MCF 10A (cell line): Measurements from ENCODE around the gene CMTM7. TPM values are rescaled to one million over a fixed set of nuclear protein-coding genes. Genes with fewer than 3 reads are reported as not detected.

Experiments
- BruUV-seq: library from RNA; stranded (reverse); fragments of 400-500 nt; replicated peaks from 2 replicates; lab custom pipeline; 2021; lab: Mats Ljungman, UMichigan
- CTCF ChIA-PET: fragments of 300-600 bp; sonication (Branson Sonifier 250); formaldehyde crosslinking; extraction: SDS; loops from one replicate; lab custom pipeline; 2021; ENCODE audit warnings: antibody characterized with exemption, inconsistent platforms; lab: Yijun Ruan, JAX
- POLR2A ChIA-PET: fragments of 300-600, 350-650 bp; sonication (Branson Sonifier 250); formaldehyde crosslinking; extraction: SDS; loops from one replicate; lab custom pipeline; 2020; ENCODE audit warnings: antibody characterized with exemption, inconsistent platforms; lab: Yijun Ruan, JAX
- DNase-seq: peaks from one replicate; pipeline ENCODE4 v3.0.0-alpha.2; 2018; ENCODE audit not compliant: unreplicated experiment
- H3K27ac Mint-ChIP-seq: one replicate; pipeline ENCODE4 v1.8.0; 2022; ENCODE audit warnings: mild to moderate bottlenecking, low read depth, mixed read lengths; ENCODE audit not compliant: unreplicated experiment
- H3K27me3 Mint-ChIP-seq: one replicate; pipeline ENCODE4 v1.8.0; 2022; ENCODE audit warnings: mixed read lengths; ENCODE audit not compliant: insufficient read depth, unreplicated experiment
- H3K36me3 Mint-ChIP-seq: one replicate; pipeline ENCODE4 v1.8.0; 2022; ENCODE audit warnings: mild to moderate bottlenecking, moderate library complexity, mixed read lengths; ENCODE audit not compliant: insufficient read depth, unreplicated experiment
- H3K4me1 Mint-ChIP-seq: one replicate; pipeline ENCODE4 v1.8.0; 2022; ENCODE audit warnings: mixed read lengths; ENCODE audit not compliant: insufficient read depth, unreplicated experiment
- H3K4me3 Mint-ChIP-seq: one replicate; pipeline ENCODE4 v1.8.0; 2022; ENCODE audit warnings: mild to moderate bottlenecking, moderate library complexity, mixed read lengths; ENCODE audit not compliant: unreplicated experiment
- H3K9me3 Mint-ChIP-seq: one replicate; pipeline ENCODE4 v1.8.0; 2022; ENCODE audit warnings: mixed read lengths; ENCODE audit not compliant: unreplicated experiment
- CTCF ChIP-seq: fragments of 200-600 bp; IDR thresholded peaks from one replicate; pipeline ENCODE4 v1.8.0; 2022; ENCODE audit warnings: antibody characterized with exemption, mild to moderate bottlenecking; ENCODE audit not compliant: unreplicated experiment
- intact Hi-C: fragments of 100-400 bp; cut with micrococcal nuclease; formaldehyde crosslinking; loops from 2 replicates; pipeline ENCODE4 v1.14.1; 2022
- total RNA-seq: library from RNA; stranded (reverse); gene quantifications from 2 replicates; pipeline ENCODE4 v1.2.3, GENCODE V29; 2022

Gene CMTM7
- total RNA-seq, 1 experiment from 2014 or later: 14.3 TPM

- POLR2A ChIA-PET: interaction anchor here (1.1 kb wide), 1 partner anchor 126 kb away, joined by 3 read pairs; no protein-coding TSS in a partner anchor
- no peaks in the 10 kb centered on the region for H3K9me3 Mint-ChIP-seq
- no peaks in the 10 kb centered on the region for H3K27me3 Mint-ChIP-seq
- H3K27ac Mint-ChIP-seq: no peak overlapping the region
- H3K36me3 Mint-ChIP-seq: no peaks in the 10 kb centered on the region
- BruUV-seq: no TSS peak
- no peak overlapping the region for H3K4me3 Mint-ChIP-seq
- no peak for TF ChIP-seq CTCF
- intact Hi-C loops: no loop called here
- CTCF ChIA-PET: interaction anchor here (0.7 kb wide), 1 partner anchor 23 kb away, joined by 4 read pairs; no protein-coding TSS in a partner anchor
- DNase-seq: no peak
- H3K4me1 Mint-ChIP-seq: peaks cover 5% of the 10 kb centered on the region
Measured at GRCh38 chr3:32352563-32352962, 39.1 kb upstream of the CMTM7 start.

GRCh38 chr3:32353351-32353750, 38.3 kb upstream of the CMTM7 start:
- no peak overlapping the region for H3K4me3 Mint-ChIP-seq
- BruUV-seq: no TSS peak
- ChIA-PET POLR2A (interaction anchor here (1.1 kb wide), 1 partner anchor 127 kb away, joined by 3 read pairs; no protein-coding TSS in a partner anchor), CTCF (no interaction called here)
- TF ChIP-seq CTCF: no peak
- no peaks in the 10 kb centered on the region for H3K9me3 Mint-ChIP-seq
- H3K27ac Mint-ChIP-seq: no peak overlapping the region
- no peaks in the 10 kb centered on the region for H3K27me3 Mint-ChIP-seq
- intact Hi-C loops: no loop called here
- no peaks in the 10 kb centered on the region for H3K36me3 Mint-ChIP-seq
- DNase-seq: no peak
- H3K4me1 Mint-ChIP-seq: no peaks in the 10 kb centered on the region

GRCh38 chr3:32354362-32354778, 37.3 kb upstream of the CMTM7 start:
- BruUV-seq: no TSS peak
- H3K27ac Mint-ChIP-seq: no peak overlapping the region
- POLR2A ChIA-PET: no interaction called here

GRCh38 chr3:32355751-32356291, 35.8 kb upstream of the CMTM7 start:
- H3K4me1 Mint-ChIP-seq: no peaks in the 10 kb centered on the region
- BruUV-seq: no TSS peak
- intact Hi-C loops: no loop called here
- TF ChIP-seq CTCF: no peak
- H3K9me3 Mint-ChIP-seq: no peaks in the 10 kb centered on the region
- no peak overlapping the region for H3K4me3 Mint-ChIP-seq
- POLR2A ChIA-PET: no interaction called here
- CTCF ChIA-PET: interaction anchor here (1.1 to 1.4 kb wide), 2 partner anchors 17 to 19 kb away, joined by 3 to 4 read pairs; no protein-coding TSS in a partner anchor
- no peaks in the 10 kb centered on the region for H3K27me3 Mint-ChIP-seq
- DNase-seq: no peak
- peaks cover 6% of the 10 kb centered on the region for H3K36me3 Mint-ChIP-seq
- no peak overlapping the region for H3K27ac Mint-ChIP-seq

More at GRCh38 chr3:32354362-32354778, 37.3 kb upstream of the CMTM7 start:
- intact Hi-C loops: no loop called here
- Mint-ChIP-seq H3K4me1 (no peaks in the 10 kb centered on the region), H3K4me3 (no peak overlapping the region), H3K9me3 (no peaks in the 10 kb centered on the region), H3K27me3 (no peaks in the 10 kb centered on the region), H3K36me3 (no peaks in the 10 kb centered on the region)
- no peak for DNase-seq
- no peak for TF ChIP-seq CTCF
- CTCF ChIA-PET: no interaction called here
